Measurements from ENCODE around the gene JAG2.
"Not testable (repeated sequence)": the region's sequence is repeated elsewhere in the genome, so short reads cannot be mapped to it uniquely, and the experiment has no call there.

JAG2 gene

GRCh38 chr14:105116451-105117256, 51.9 kb downstream of the JAG2 start:
- DNase-seq (ENCODE audit: low read depth), result no peak

GRCh38 chr14:105109243-105109642, 59.3 kb downstream of the JAG2 start:
- not testable (repeated sequence) for DNase-seq (ENCODE audit: low read depth)

- no peak for DNase-seq (ENCODE audit: low read depth)
Measured at GRCh38 chr14:105108516-105108864, 60.1 kb downstream of the JAG2 start.

- no peak for DNase-seq (ENCODE audit: low read depth)
Measured at GRCh38 chr14:105107781-105108515, 60.6 kb downstream of the JAG2 start.

- DNase-seq (ENCODE audit: low read depth), result no peak
Measured at GRCh38 chr14:105107351-105107750, 61.2 kb downstream of the JAG2 start.

- DNase-seq (ENCODE audit: low read depth), result no peak
Measured at GRCh38 chr14:105105158-105105557, 63.4 kb downstream of the JAG2 start.

GRCh38 chr14:105102893-105103292, 65.7 kb downstream of the JAG2 start:
- DNase-seq (ENCODE audit: low read depth), result no peak

- DNase-seq (ENCODE audit: low read depth), result no peak
Measured at GRCh38 chr14:105102361-105102870, 66.2 kb downstream of the JAG2 start.

- DNase-seq (ENCODE audit: low read depth), result no peak
Measured at GRCh38 chr14:105100910-105101309, 67.7 kb downstream of the JAG2 start.

GRCh38 chr14:105099778-105100177, 68.8 kb downstream of the JAG2 start:
- no peak for DNase-seq (ENCODE audit: low read depth)

- no peak for DNase-seq (ENCODE audit: low read depth)
Measured at GRCh38 chr14:105098316-105098715, 70.3 kb downstream of the JAG2 start.

GRCh38 chr14:105097794-105098127, 70.8 kb downstream of the JAG2 start:
- no peak for DNase-seq (ENCODE audit: low read depth)

GRCh38 chr14:105096206-105096875, 72.2 kb downstream of the JAG2 start:
- DNase-seq (ENCODE audit: low read depth), result no peak

GRCh38 chr14:105095236-105095805, 73.3 kb downstream of the JAG2 start:
- DNase-seq (ENCODE audit: low read depth), result no peak

- DNase-seq (ENCODE audit: low read depth), result no peak
Measured at GRCh38 chr14:105094193-105094907, 74.2 kb downstream of the JAG2 start.

GRCh38 chr14:105093431-105094192, 75.0 kb downstream of the JAG2 start:
- peak; percentile 71 for DNase-seq (ENCODE audit: low read depth)

GRCh38 chr14:105093038-105093430, 75.5 kb downstream of the JAG2 start:
- peak; percentile 44 for DNase-seq (ENCODE audit: low read depth)

- DNase-seq (ENCODE audit: low read depth), result peak; percentile 65
Measured at GRCh38 chr14:105092171-105093037, 76.2 kb downstream of the JAG2 start.

- peak; percentile 55 for DNase-seq (ENCODE audit: low read depth)
Measured at GRCh38 chr14:105091517-105092170, 76.9 kb downstream of the JAG2 start.
